Measurements from ENCODE around the gene CCDC157.

CCDC157 gene

GRCh38 chr22:30357650-30358215 lies 926 bp downstream of the CCDC157 start:
- no peak for DNase-seq (ENCODE audit: low spot score)

GRCh38 chr22:30358541-30358940 lies 1.7 kb downstream of the CCDC157 start:
- DNase-seq (ENCODE audit: low spot score), result no peak

DNA sequence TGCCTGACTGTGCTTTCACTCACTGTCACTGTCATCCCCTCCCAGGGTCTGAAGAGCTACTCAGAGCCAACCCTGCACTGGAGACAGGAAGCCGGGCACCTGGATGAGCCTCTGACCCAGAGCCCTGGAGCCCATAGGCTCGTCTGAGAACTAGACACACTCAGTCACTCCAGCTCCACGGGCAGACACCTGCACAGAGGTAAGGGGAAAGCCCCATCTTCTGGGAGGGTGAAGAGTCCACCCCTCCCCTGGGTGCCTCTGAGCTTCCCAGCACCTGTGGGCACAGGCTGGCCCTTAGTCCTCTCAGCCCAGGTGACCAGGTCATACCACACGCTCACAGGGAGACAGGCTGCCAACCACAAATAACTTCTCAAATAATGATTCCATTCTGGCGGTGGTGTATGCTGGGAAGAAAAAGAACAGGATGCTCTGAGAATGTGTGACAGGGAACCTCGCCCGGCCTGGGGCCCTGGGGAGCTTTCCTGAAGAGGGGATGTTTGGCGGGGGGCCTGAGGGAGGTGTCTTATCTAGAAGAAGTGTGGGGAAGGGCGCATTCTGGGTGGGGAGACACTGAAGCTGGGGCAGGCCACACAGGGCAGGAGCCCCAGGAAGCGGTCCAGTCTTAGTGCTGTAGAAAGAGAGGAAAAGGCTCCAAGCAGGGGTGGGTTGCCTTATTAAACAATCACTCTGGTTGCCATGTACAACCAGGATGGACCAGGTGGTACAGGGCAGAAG lies 5.3 kb downstream of the CCDC157 start:
- DNase-seq (ENCODE audit: low spot score), result no peak

DNA sequence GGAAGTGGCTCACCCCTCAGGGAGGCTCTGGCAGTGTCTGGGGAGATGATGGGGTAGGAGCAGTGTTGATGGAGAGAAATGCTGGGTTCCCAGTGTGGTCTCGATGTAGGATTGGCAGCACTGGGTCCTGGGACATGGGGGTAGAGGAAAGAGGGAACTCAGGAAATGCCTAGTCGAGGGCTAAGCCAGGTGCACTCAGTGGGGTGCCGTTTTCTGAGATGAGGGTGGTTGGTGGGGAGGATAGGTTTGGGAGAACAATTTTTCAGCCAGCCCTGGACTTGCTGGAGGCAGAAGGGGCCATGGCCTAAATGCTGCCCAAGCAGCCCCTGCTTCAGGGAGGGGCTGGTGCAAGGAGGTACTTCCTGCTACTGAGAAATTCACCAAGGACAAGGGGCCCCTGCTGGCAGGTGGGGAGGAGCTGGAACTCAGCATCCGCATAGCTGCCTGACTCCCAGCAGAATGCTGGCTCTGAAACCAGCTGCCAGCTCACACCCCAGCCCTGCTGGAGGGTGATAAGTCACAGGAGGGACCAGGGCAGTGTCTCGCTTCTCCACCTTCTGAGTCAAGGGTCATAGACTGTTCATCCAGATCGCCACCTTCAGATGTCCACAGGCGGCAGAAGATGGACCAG lies 6.0 kb downstream of the CCDC157 start:
- DNase-seq (ENCODE audit: low spot score), result no peak

- DNase-seq (ENCODE audit: low spot score), result no peak
Observed at GRCh38 chr22:30365891-30366290, 9.1 kb downstream of the CCDC157 start.

GRCh38 chr22:30368420-30368819 lies 11.6 kb downstream of the CCDC157 start:
- no peak for DNase-seq (ENCODE audit: low spot score)

GRCh38 chr22:30370641-30371230 lies 13.9 kb downstream of the CCDC157 start:
- no peak for DNase-seq (ENCODE audit: low spot score)

GRCh38 chr22:30371321-30371720 lies 14.5 kb downstream of the CCDC157 start:
- no peak for DNase-seq (ENCODE audit: low spot score)

- no peak for DNase-seq (ENCODE audit: low spot score)
Observed at GRCh38 chr22:30371981-30372380, 15.2 kb downstream of the CCDC157 start.

DNA sequence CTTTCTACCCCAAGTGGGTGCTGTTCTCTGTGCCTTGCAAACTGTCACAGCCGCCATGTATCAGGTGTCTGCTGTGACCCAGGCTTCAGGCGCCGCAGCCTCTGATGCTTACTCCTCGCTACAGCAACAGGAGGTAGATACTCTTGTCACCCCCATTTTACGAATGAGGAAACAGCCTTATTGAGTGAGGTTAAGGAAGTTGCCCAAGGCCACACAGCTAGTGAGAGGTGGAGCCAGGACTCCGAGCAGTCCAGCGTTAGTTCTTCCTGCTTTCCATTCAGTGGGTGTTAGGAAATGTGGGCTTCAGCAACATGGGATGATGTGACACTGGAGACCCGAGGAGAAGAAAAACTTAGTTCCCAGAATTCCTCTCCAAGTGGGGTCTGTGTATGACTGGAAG lies 16.1 kb downstream of the CCDC157 start:
- no peak for DNase-seq (ENCODE audit: low spot score)

- no peak for DNase-seq (ENCODE audit: low spot score)
Observed at GRCh38 chr22:30373331-30374325, 16.8 kb downstream of the CCDC157 start.

GRCh38 chr22:30375312-30375849 lies 18.6 kb downstream of the CCDC157 start:
- DNase-seq (ENCODE audit: low spot score), result no peak

GRCh38 chr22:30380011-30380410 lies 23.2 kb downstream of the CCDC157 start:
- no peak for DNase-seq (ENCODE audit: low spot score)

DNA sequence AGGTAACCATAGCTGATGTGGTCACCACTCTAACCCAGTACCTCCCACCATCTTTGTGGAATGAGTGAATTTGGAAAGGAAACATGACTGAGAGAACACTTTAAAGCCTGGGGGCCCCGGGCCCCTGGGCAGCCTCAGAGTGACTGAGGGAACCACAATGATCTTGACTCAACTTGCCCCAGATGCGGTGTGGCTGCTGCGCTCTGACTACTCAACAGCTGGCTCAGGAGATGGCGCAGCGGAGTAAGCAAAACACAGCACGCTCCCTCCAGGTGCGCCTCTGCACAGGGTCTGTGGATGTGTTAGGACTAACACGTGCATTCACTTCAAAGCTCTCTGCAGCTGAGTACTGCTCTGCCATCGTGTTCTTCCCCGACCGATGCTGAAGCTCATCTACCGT lies 24.5 kb downstream of the CCDC157 start:
- no peak for DNase-seq (ENCODE audit: low spot score)

- DNase-seq (ENCODE audit: low spot score), result no peak
Observed at GRCh38 chr22:30382340-30382739, 25.5 kb downstream of the CCDC157 start.

DNA sequence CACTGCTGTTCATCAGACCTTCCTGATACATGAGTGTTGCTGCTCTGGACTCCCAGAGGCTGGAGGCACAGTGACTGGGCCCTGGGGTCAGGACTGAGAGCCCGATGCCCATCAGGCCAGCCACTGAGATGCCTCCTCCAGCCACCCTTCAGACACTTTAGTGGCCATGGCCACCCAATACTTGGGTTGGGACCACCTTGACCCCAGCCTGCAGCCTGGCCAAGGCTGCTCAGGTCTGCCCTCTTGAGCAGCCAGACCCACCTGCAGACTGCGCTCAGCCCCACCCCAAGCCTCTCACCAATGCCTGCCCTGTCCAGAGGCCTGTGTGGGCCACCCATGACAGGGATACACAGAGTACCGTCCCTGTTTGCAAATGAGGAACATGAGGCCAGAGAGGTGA lies 26.3 kb downstream of the CCDC157 start:
- DNase-seq (ENCODE audit: low spot score), result no peak

- DNase-seq (ENCODE audit: low spot score), result no peak
Observed at GRCh38 chr22:30385942-30386341, 29.1 kb downstream of the CCDC157 start.

DNA sequence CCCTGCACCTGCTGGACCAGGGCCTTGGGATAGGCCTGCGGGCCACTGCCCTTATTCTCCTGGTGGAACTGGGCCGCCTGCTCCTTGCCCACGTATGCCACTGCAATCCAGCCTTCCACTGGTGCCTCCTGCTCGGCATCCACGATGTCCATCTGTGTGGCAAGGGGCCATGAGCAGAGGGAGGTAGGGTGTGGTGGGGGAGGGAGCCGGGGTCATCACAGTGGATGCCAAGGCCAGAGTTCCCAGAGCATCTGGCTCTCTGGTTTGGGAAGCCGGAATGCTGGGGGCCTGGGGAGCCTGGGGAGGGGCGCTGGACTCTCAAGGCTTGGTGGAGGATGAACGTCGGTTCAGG lies 29.8 kb downstream of the CCDC157 start:
- DNase-seq (ENCODE audit: low spot score), result no peak

DNA sequence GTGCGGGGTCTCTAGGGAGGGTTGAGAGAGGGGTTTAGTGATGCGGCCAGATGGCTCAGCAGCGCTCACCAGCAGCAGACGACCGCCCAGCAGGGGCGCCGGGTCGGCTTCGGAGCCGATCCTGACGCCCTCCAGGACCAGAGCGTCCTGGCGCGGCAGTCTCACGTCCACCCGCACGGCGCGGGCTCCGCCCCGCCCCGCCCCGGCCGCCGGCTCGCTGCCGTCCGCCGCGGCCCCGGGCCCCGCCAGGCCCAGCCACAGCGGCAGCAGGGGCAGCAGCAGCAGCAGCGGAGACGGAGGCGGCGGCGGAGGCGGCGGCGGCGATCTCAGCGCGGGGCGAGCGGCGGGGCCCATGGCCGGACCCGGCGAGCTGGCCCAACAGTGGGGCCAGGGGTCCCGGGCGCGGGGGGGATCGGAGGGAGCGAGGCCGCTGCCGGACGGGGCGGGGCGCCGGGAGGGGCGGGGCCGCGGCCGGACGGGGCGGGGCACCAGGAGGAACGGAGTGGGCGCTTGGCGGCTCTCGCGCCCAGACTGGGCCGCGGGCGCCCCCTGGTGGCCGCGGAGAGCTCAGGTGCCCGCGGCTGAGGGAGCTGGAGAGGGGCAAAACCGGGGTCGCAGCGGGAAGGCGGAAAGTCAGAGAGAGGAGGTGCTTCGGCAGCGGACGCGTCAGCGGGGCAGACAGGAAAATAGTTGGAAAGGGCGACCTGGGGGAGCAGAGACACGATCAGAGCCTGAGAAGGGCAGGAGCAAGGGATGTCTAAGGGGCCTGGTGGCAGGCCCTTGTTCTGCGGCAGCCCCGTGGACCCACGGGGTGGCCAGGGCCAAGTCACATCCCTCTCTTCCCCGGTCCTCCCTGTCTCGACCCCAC lies 30.4 kb downstream of the CCDC157 start, which contains the start of gene RNF215:
TSS of gene RNF215 (minus strand) at position 452 of the 868 bp plus-strand sequence. CDS start at position 354, 98 bp downstream.
- peak; percentile 87 for DNase-seq (ENCODE audit: low spot score)

GRCh38 chr22:30390974-30391691 lies 34.3 kb downstream of the CCDC157 start:
- DNase-seq (ENCODE audit: low spot score), result peak; percentile 88
